WTC11 (cell line): ENCODE measurements around the gene GDF2. TPM values are rescaled to one million over a fixed set of nuclear protein-coding genes. Genes with fewer than 3 reads are reported as not detected.

Experiments used
- ATAC-seq: fragments of 200-7000 bp; cut with Tn5 transposase; 2 replicates; pipeline ENCODE4 v1.10.0; 2021; ENCODE audit warnings: mild to moderate bottlenecking, moderate library complexity
- CTCF ChIA-PET: fragments of 300-600 bp; sonication (Branson Sonifier 250); formaldehyde crosslinking; loops from one replicate; lab custom pipeline; 2021; ENCODE audit warnings: antibody characterized with exemption; lab: Charles Lee
- POLR2A ChIA-PET: fragments of 350-600 bp; sonication (Branson Sonifier 250); formaldehyde crosslinking; loops from one replicate; lab custom pipeline; 2021; ENCODE audit warnings: antibody characterized with exemption; lab: Charles Lee
- DNase-seq: peaks from one replicate; pipeline ENCODE4 v3.0.0; 2021; ENCODE audit warnings: low spot score
- H3K27ac Mint-ChIP-seq: 2 replicates; pipeline ENCODE4 v1.8.0; 2021; ENCODE audit warnings: mixed read lengths
- H3K27me3 Mint-ChIP-seq: 2 replicates; pipeline ENCODE4 v1.8.0; 2021; ENCODE audit warnings: low read depth, mild to moderate bottlenecking, moderate library complexity, mixed read lengths
- H3K36me3 Mint-ChIP-seq: 2 replicates; pipeline ENCODE4 v1.8.0; 2021; ENCODE audit warnings: mixed read lengths
- H3K4me1 Mint-ChIP-seq: 2 replicates; pipeline ENCODE4 v1.8.0; 2022; ENCODE audit warnings: mixed read lengths
- H3K4me3 Mint-ChIP-seq: 2 replicates; pipeline ENCODE4 v1.8.0; 2021; ENCODE audit warnings: mild to moderate bottlenecking, moderate library complexity, mixed read lengths
- H3K9me3 Mint-ChIP-seq: 2 replicates; pipeline ENCODE4 v1.8.0; 2021; ENCODE audit warnings: mixed read lengths
- GABPB1 ChIP-seq: sonication (generic); formaldehyde crosslinking; IDR thresholded peaks from 2 replicates; pipeline ENCODE4 v1.8.1; 2023; ENCODE audit warnings: mild to moderate bottlenecking, missing genetic modification reagents
- KAT7 ChIP-seq: sonication (generic); formaldehyde crosslinking; IDR thresholded peaks from 2 replicates; pipeline ENCODE4 v1.8.1; 2023; ENCODE audit warnings: missing genetic modification reagents, mild to moderate bottlenecking, borderline replicate concordance
- RELA ChIP-seq: sonication (generic); formaldehyde crosslinking; IDR thresholded peaks from 2 replicates; pipeline ENCODE4 v1.8.1; 2022; ENCODE audit warnings: missing genetic modification reagents, mild to moderate bottlenecking, borderline replicate concordance
- ZNF423 ChIP-seq: fragments of 250-450 bp; sonication (Bioruptor Pico); IDR thresholded peaks from 2 replicates; pipeline ENCODE4 v2.1.2; 2022; ENCODE audit warnings: mild to moderate bottlenecking, moderate library complexity
- total RNA-seq: library from RNA; stranded (reverse); gene quantifications from 3 replicates; pipeline ENCODE4 v1.2.3, GENCODE V29; 2021
- TF ChIP-seq, protein P1 (sequence below): sonication (generic); formaldehyde crosslinking; IDR thresholded peaks from 2 replicates; pipeline ENCODE4 v1.8.1; 2022; ENCODE audit warnings: missing genetic modification reagents, borderline replicate concordance
- TF ChIP-seq, protein P2 (sequence below): sonication (generic); formaldehyde crosslinking; IDR thresholded peaks from 2 replicates; pipeline ENCODE4 v1.8.1; 2022; ENCODE audit warnings: low read depth, missing genetic modification reagents, borderline replicate concordance
- TF ChIP-seq, protein P3 (sequence below): fragments of 200-600 bp; IDR thresholded peaks from 2 replicates; pipeline ENCODE4 v1.8.0; 2022; ENCODE audit warnings: antibody characterized with exemption
- TF ChIP-seq, protein P4 (sequence below): sonication (generic); formaldehyde crosslinking; IDR thresholded peaks from 2 replicates; pipeline ENCODE4 v1.8.1; 2023; ENCODE audit warnings: mild to moderate bottlenecking, moderate library complexity, missing genetic modification reagents
- TF ChIP-seq, protein P5 (sequence below): sonication (generic); formaldehyde crosslinking; conservative IDR thresholded peaks from 2 replicates; pipeline ENCODE4 v1.8.1; 2022; ENCODE audit warnings: mild to moderate bottlenecking, missing genetic modification reagents
- TF ChIP-seq, protein P6 (sequence below): fragments of 250-450 bp; sonication (Bioruptor Pico); IDR thresholded peaks from 2 replicates; pipeline ENCODE4 v1.8.0; 2021; ENCODE audit warnings: mild to moderate bottlenecking

GDF2 gene
- total RNA-seq, 1 experiment from 2014 or later, result not detected

DNA sequence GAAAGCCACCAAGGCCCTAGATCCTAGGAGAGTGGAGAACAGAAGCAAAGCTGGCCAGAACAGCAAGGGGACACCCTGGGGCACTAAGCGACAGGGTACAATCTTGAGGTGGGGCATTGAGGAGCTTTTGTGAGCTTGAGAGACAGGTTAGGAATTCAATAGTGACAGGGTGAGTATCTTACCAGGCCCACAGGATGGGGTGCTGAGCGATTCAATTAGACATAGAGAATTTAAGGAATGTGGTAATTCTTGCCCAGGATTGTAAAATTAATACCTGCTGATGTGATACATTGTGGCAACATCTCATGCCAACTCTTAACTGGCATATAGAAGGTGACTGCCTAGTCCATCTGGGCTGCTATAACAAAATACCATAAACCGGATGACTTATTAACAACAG lies 39.9 kb downstream of the GDF2 start:
- H3K27me3 Mint-ChIP-seq, result no peaks in the 10 kb centered on the region
- POLR2A ChIA-PET, result interaction anchor here (1.5 kb wide), 1 partner anchor 22 kb away, joined by 7 read pairs; the partner anchor contains the start of gene ZNF488
- peaks cover 26% of the 10 kb centered on the region for H3K4me1 Mint-ChIP-seq
- H3K36me3 Mint-ChIP-seq, result no peaks in the 10 kb centered on the region
- H3K4me3 Mint-ChIP-seq, result no peak overlapping the region
- TF ChIP-seq, protein P1, sequence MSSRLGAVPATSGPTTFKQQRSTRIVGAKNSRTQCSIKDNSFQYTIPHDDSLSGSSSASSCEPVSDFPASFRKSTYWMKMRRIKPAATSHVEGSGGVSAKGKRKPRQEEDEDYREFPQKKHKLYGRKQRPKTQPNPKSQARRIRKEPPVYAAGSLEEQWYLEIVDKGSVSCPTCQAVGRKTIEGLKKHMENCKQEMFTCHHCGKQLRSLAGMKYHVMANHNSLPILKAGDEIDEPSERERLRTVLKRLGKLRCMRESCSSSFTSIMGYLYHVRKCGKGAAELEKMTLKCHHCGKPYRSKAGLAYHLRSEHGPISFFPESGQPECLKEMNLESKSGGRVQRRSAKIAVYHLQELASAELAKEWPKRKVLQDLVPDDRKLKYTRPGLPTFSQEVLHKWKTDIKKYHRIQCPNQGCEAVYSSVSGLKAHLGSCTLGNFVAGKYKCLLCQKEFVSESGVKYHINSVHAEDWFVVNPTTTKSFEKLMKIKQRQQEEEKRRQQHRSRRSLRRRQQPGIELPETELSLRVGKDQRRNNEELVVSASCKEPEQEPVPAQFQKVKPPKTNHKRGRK, result no peak
- TF ChIP-seq, protein P2, sequence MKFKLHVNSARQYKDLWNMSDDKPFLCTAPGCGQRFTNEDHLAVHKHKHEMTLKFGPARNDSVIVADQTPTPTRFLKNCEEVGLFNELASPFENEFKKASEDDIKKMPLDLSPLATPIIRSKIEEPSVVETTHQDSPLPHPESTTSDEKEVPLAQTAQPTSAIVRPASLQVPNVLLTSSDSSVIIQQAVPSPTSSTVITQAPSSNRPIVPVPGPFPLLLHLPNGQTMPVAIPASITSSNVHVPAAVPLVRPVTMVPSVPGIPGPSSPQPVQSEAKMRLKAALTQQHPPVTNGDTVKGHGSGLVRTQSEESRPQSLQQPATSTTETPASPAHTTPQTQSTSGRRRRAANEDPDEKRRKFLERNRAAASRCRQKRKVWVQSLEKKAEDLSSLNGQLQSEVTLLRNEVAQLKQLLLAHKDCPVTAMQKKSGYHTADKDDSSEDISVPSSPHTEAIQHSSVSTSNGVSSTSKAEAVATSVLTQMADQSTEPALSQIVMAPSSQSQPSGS (CRISPR knock-in tag), result no peak
- TF ChIP-seq, protein P3, sequence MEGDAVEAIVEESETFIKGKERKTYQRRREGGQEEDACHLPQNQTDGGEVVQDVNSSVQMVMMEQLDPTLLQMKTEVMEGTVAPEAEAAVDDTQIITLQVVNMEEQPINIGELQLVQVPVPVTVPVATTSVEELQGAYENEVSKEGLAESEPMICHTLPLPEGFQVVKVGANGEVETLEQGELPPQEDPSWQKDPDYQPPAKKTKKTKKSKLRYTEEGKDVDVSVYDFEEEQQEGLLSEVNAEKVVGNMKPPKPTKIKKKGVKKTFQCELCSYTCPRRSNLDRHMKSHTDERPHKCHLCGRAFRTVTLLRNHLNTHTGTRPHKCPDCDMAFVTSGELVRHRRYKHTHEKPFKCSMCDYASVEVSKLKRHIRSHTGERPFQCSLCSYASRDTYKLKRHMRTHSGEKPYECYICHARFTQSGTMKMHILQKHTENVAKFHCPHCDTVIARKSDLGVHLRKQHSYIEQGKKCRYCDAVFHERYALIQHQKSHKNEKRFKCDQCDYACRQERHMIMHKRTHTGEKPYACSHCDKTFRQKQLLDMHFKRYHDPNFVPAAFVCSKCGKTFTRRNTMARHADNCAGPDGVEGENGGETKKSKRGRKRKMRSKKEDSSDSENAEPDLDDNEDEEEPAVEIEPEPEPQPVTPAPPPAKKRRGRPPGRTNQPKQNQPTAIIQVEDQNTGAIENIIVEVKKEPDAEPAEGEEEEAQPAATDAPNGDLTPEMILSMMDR, result no peak
- no peak for ATAC-seq
- H3K9me3 Mint-ChIP-seq, result no peaks in the 10 kb centered on the region
- H3K27ac Mint-ChIP-seq, result no peak overlapping the region
- CTCF ChIA-PET, result interaction anchor here (1.0 to 2.7 kb wide), 8 partner anchors 10 to 315 kb away, joined by 3 to 17 read pairs (median 10); partner anchors contain the start of gene ZNF488
- no peak for DNase-seq

DNA sequence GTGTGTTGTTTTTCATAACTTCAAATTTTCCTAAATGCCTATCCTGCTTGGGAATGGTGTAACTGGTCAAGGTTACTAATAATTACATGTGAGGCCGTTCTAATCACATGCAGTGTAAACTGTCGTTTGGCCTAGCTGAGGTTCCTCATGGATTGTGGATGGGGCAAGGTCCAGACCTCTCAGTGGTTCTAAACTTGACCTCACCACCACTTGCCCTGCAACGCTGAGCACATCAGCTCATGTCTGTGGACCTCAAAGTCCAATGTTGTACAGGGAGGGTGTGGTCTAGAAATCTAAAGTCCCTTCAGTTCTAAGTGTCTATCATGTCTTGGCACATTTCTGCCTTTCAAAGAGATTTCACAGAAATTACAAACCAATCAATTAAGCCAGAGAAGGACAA lies 41.5 kb downstream of the GDF2 start:
- Mint-ChIP-seq H3K36me3 (no peaks in the 10 kb centered on the region), H3K27me3 (no peaks in the 10 kb centered on the region), H3K27ac (no peak overlapping the region), H3K9me3 (no peaks in the 10 kb centered on the region), H3K4me1 (peaks cover 26% of the 10 kb centered on the region), H3K4me3 (no peak overlapping the region)
- ChIA-PET CTCF (interaction anchor here (0.5 to 2.4 kb wide), 2 partner anchors 339 to 894 kb away, joined by 3 to 8 read pairs; no protein-coding TSS in a partner anchor), POLR2A (interaction anchor here (1.7 kb wide), 1 partner anchor 14 kb away, joined by 4 read pairs; no protein-coding TSS in a partner anchor)
- no peak for DNase-seq
- no peak for ATAC-seq
- TF ChIP-seq, protein P4, sequence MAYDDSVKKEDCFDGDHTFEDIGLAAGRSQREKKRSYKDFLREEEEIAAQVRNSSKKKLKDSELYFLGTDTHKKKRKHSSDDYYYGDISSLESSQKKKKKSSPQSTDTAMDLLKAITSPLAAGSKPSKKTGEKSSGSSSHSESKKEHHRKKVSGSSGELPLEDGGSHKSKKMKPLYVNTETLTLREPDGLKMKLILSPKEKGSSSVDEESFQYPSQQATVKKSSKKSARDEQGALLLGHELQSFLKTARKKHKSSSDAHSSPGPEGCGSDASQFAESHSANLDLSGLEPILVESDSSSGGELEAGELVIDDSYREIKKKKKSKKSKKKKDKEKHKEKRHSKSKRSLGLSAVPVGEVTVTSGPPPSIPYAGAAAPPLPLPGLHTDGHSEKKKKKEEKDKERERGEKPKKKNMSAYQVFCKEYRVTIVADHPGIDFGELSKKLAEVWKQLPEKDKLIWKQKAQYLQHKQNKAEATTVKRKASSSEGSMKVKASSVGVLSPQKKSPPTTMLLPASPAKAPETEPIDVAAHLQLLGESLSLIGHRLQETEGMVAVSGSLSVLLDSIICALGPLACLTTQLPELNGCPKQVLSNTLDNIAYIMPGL, result no peak
- TF ChIP-seq, protein P5, sequence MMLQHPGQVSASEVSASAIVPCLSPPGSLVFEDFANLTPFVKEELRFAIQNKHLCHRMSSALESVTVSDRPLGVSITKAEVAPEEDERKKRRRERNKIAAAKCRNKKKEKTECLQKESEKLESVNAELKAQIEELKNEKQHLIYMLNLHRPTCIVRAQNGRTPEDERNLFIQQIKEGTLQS (CRISPR knock-in tag), result no peak
- TF ChIP-seq, protein P1, result no peak
- no peak for TF ChIP-seq KAT7 (CRISPR knock-in tag)
- TF ChIP-seq, protein P6, sequence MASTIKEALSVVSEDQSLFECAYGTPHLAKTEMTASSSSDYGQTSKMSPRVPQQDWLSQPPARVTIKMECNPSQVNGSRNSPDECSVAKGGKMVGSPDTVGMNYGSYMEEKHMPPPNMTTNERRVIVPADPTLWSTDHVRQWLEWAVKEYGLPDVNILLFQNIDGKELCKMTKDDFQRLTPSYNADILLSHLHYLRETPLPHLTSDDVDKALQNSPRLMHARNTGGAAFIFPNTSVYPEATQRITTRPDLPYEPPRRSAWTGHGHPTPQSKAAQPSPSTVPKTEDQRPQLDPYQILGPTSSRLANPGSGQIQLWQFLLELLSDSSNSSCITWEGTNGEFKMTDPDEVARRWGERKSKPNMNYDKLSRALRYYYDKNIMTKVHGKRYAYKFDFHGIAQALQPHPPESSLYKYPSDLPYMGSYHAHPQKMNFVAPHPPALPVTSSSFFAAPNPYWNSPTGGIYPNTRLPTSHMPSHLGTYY (CRISPR knock-in tag), result no peak
- no peak for TF ChIP-seq ZNF423 (CRISPR knock-in tag)
- no peak for TF ChIP-seq GABPB1 (CRISPR knock-in tag)
- TF ChIP-seq RELA (CRISPR knock-in tag), result no peak
